Hepatic stellate cell (primary cell): ENCODE data around the gene ADAMTS9.
A peak's percentile ranks its signal among the peaks of the same experiment; 100 is the strongest.

Experiments
- DNase-seq: peaks from one replicate; pipeline ENCODE4 v3.0.0; 2011; ENCODE audit warnings: low spot score

The ADAMTS9 gene

GRCh38 chr3:64536166-64536565 is 151.6 kb downstream of the ADAMTS9 start:
- DNase-seq: no peak

DNA sequence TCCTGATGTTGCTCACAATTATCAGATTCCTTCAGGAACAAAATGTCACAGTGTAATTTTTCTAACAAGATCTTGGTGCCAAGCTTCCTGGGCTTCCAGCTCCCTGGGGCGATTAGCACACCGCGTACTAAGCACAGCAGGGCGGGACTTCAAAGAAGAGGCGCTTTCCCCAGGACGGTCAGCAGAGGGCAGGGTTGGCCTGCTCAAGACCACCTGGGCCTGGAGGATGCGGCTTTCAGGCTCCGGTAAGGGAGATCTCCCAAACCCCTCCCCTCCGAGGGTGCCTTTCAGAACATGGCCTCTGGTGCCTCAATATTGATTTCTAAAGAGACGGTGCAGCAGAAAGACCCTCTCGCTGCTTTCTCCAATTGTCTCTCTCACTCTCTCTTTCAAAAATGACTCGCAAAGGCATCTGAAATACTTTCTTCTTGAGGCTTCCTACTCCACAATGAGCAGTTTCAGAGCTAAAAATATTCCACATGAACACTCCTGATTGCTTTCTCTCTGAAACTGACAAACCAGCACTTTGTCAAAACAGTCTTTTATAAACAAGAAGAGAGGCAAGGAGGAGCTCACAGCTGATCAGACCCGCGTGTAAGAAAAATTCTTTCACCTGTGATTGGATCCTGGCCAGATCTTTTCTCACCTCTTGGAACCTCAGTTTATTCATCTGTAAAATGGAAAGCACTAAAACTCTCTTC is 154.0 kb downstream of the ADAMTS9 start:
- peak; percentile 64 for DNase-seq

- peak; percentile 58 for DNase-seq
Observed at GRCh38 chr3:64530434-64531049, 157.3 kb downstream of the ADAMTS9 start.

GRCh38 chr3:64523324-64523723 is 164.5 kb downstream of the ADAMTS9 start:
- DNase-seq: no peak

GRCh38 chr3:64520334-64520733 is 167.5 kb downstream of the ADAMTS9 start:
- no peak for DNase-seq

DNA sequence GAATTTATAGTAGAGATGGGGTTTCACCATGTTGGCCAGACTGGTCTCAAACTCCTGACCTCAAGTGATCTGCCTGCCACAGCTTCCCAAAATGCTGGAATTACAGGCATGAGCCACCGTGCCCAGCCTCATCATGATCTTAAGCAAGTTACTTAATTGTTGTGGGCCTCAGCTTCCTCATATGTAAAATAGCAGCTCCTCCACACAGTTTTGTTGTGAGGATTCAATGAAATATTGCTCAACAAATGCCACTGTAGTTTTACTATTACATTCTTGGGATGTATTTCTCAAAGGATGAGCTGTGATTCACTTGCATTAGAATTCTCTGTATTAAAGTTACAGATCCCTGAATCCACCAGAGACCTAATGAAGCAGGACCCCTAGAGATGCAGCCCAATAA is 168.8 kb downstream of the ADAMTS9 start:
- no peak for DNase-seq

DNA sequence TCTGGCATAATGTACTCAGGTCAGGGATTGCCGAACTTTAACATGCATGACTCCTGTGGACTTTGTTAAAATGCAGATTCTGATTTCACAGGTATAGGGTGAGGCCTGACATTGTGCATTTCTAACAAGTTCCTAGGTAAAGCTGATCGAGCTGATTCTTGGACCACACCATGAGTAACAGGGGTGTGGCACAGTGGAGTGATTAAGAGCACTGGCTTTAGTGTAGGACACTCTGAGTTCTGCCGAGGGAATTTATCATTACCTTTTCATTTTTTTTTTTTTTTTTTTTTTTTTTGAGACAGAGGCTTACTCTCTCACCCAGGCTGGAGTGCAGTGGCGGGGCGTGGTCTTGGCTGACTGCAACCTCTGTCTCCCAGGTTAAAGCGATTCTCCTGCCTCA is 169.3 kb downstream of the ADAMTS9 start:
- no peak for DNase-seq

GRCh38 chr3:64514889-64515288 is 172.9 kb downstream of the ADAMTS9 start:
- no peak for DNase-seq

GRCh38 chr3:64509206-64509605 is 178.6 kb downstream of the ADAMTS9 start:
- DNase-seq: no peak

DNA sequence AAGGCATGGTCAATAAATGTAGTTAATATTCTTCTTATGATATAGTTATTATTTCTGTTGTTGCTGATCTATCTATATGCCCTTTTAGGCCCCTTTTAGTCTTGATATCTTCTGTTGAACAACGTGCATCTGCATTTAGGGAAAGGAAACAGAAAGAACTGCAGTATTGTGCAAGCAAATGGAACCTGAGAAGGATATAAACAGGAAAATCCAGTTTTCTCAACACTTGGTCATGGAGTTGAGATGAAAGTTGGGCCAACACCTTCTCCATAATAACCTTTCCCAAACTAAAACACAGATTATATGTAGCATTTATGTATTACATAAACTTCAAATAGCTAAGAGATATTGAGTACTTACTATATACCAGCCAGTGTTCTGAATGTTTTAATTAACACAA is 179.7 kb downstream of the ADAMTS9 start:
- no peak for DNase-seq

GRCh38 chr3:64506255-64506654 is 181.5 kb downstream of the ADAMTS9 start:
- no peak for DNase-seq

GRCh38 chr3:64505419-64505818 is 182.4 kb downstream of the ADAMTS9 start:
- DNase-seq: no peak

DNA sequence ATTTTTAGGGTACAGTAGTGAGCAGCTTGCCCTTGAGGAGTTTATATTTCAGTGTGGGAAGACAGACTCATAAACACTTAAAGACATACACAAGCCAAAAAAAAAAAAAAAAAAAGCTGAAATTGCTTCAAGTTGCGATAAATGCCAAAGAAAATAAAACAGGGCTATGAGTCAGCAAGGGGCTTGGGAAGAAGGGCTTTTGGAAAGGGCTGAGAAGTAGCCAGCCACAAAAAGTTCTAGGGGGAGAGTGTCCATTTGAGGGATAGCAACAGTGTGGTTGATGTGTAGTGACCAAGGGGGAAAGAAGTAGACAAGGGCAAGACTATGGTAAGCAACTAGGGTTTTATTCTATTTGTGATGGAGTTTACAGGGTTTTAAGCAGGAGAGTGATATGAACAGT is 185.5 kb downstream of the ADAMTS9 start:
- no peak for DNase-seq

DNA sequence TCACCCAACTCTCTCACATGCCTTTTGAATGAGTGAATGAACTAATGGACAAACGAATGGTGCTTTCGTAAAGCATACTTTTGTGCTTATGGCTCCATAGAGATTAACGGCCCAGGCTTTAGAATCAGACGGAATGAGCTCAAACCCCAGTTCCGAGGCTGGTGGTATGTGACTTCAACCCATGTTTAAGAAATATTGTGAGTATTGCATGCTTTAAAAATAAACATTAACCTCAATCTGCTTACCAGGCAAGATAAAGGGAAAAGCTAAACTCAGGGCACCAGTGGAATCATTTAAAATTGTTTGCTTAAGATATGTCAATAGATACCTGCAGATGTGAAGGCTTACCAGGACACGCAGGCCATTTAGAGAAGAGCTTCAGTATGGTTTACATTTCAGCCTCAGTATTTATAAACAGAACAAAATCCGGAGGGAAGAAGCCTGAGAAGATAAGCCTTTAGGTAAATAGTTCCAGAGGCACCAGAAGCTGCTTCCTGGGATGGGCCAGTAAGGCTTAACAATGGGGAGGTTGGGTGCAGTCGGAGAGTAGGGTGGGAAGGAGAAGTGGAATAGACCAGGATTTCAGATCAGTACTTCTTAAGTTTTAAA is 186.4 kb downstream of the ADAMTS9 start:
- peak; percentile 31 for DNase-seq

DNA sequence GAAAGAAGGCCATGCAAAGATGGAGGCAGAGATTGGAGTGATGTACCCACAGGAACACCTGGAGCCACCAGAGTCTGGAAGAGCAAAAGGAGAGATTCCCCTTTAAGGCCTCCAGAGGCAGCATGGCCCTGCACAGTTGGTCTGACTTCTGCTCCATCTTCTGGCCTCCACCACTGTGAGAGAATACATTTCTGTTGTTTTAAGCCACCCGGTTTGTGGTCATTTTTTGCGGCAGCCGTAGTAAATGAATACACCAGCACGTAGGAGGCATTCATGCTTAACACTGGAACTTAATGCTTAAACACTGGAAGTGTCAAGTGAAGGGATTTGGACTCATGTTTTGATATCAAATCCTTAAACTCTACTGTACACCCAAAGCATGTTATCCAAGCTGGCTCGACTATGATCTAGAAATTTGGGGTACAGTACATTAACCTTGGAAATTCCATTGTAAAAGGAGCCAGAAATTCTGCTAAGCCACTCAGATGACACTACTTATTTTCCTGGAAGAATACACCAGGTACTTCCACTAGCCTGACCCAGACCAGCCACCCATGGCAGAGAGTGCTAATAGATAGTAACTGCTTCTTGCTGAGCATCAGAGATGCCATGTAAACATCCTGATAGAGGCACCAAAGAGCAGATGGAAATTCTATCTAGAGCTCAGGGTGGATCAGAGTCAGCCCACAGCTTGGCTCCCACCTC is 190.9 kb downstream of the ADAMTS9 start:
- no peak for DNase-seq

- no peak for DNase-seq
Observed at GRCh38 chr3:64495781-64496334, 191.9 kb downstream of the ADAMTS9 start.

DNA sequence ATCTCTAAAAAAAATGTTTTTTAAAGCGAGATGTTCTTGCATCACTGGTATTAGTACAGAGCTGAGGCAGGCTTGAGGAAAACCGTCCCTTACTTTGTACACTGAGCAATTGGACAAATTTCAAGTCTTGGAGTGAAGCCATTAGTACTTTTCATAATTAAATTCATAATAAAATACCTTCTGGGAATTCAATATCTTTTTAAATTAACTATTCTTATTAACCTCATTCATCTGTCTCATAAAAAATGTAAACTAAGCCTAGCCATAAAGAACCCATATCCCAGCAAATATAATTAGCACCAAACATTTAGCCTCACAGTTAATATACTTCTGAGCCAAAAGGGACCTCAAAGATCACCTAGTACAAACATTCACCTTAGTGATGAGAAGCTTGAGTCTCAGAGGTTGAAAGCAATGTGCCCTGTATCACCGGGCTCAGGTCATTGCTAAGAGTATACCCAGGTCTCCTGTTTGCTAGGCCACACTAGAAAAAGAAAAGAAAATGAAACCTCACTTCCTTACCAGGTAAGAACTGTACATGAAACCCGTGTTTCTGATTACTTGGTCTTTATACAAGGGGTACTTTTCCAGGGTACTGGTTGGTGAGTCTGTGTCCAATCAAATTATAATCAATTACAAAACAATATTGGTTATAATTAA is 192.5 kb downstream of the ADAMTS9 start:
- DNase-seq: no peak

GRCh38 chr3:64494526-64494925 is 193.3 kb downstream of the ADAMTS9 start:
- no peak for DNase-seq

- DNase-seq: no peak
Observed at GRCh38 chr3:64493149-64493548, 194.7 kb downstream of the ADAMTS9 start.

GRCh38 chr3:64491843-64492242 is 196.0 kb downstream of the ADAMTS9 start:
- no peak for DNase-seq

DNA sequence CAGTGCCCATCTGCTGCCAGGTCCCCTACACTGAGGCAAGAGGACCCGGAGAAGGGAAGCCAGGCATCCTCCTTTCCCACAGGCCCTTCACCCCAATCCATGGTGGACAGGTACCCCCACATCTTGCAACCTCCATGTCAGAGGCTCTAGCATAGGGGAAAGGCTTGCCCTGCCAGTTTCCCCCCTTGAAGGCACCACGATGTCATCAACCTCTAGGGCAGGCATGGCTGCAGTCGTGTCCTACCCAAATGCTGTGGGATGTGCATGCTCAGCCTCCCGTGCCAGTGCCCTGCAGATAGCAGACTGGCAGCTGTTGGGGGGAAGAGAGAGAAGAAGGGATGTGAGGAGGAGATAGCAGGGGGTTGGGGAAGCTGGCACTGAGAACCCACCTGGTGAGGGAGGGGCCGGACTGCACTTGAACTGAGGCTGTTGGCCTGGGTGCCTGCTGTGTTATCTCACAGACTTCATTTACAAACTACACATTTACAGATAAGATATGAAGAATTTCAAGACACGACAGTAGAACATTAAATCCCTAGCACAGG is 197.5 kb downstream of the ADAMTS9 start:
- DNase-seq: no peak
